IPS DF 4.7 (cell line): ENCODE measurements around the gene SLC8B1.

Source experiments
- DNase-seq: peaks from one replicate; pipeline ENCODE4 v3.0.0-alpha.2; 2013; ENCODE audit warnings: low spot score; ENCODE audit errors: extremely low read depth

The SLC8B1 gene

GRCh38 chr12:113270709-113271009 is 64.2 kb downstream of the SLC8B1 start:
- DNase-seq = no peak

- no peak for DNase-seq
Observed at GRCh38 chr12:113269257-113269943, 65.5 kb downstream of the SLC8B1 start.

GRCh38 chr12:113268621-113269020 is 66.3 kb downstream of the SLC8B1 start:
- no peak for DNase-seq

- no peak for DNase-seq
Observed at GRCh38 chr12:113268136-113268535, 66.8 kb downstream of the SLC8B1 start.

GRCh38 chr12:113267621-113268020 is 67.3 kb downstream of the SLC8B1 start:
- DNase-seq = no peak

GRCh38 chr12:113266106-113266895 is 68.6 kb downstream of the SLC8B1 start:
- DNase-seq = no peak

- DNase-seq = no peak
Observed at GRCh38 chr12:113263431-113263963, 71.4 kb downstream of the SLC8B1 start.

GRCh38 chr12:113262710-113263109 is 72.2 kb downstream of the SLC8B1 start:
- DNase-seq = no peak

GRCh38 chr12:113261847-113262470 is 73.0 kb downstream of the SLC8B1 start:
- DNase-seq = no peak

GRCh38 chr12:113260636-113261300 is 74.1 kb downstream of the SLC8B1 start:
- no peak for DNase-seq

- no peak for DNase-seq
Observed at GRCh38 chr12:113260127-113260526, 74.8 kb downstream of the SLC8B1 start.

GRCh38 chr12:113257564-113257963 is 77.3 kb downstream of the SLC8B1 start:
- no peak for DNase-seq

GRCh38 chr12:113254298-113254697 is 80.6 kb downstream of the SLC8B1 start:
- DNase-seq = no peak

GRCh38 chr12:113253532-113254285 is 81.2 kb downstream of the SLC8B1 start:
- no peak for DNase-seq

GRCh38 chr12:113252494-113252893 is 82.4 kb downstream of the SLC8B1 start:
- no peak for DNase-seq

- no peak for DNase-seq
Observed at GRCh38 chr12:113251404-113252070, 83.4 kb downstream of the SLC8B1 start.

GRCh38 chr12:113250045-113250444 is 84.9 kb downstream of the SLC8B1 start:
- DNase-seq = no peak

GRCh38 chr12:113249546-113249945 is 85.4 kb downstream of the SLC8B1 start:
- DNase-seq = no peak

GRCh38 chr12:113248842-113249435 is 86.0 kb downstream of the SLC8B1 start:
- no peak for DNase-seq
